Activated T-cell treated with anti-CD3 and anti-CD28 coated beads for 1 hour (primary cell): ENCODE measurements around the gene CACNA1E.
"Not testable (repeated sequence)": the region's sequence is repeated elsewhere in the genome, so short reads cannot be mapped to it uniquely, and the experiment has no call there.

Experiments used
- DNase-seq: peaks from one replicate; pipeline ENCODE4 v3.0.0-alpha.2; 2020; ENCODE audit warnings: low read depth

The CACNA1E gene

DNA sequence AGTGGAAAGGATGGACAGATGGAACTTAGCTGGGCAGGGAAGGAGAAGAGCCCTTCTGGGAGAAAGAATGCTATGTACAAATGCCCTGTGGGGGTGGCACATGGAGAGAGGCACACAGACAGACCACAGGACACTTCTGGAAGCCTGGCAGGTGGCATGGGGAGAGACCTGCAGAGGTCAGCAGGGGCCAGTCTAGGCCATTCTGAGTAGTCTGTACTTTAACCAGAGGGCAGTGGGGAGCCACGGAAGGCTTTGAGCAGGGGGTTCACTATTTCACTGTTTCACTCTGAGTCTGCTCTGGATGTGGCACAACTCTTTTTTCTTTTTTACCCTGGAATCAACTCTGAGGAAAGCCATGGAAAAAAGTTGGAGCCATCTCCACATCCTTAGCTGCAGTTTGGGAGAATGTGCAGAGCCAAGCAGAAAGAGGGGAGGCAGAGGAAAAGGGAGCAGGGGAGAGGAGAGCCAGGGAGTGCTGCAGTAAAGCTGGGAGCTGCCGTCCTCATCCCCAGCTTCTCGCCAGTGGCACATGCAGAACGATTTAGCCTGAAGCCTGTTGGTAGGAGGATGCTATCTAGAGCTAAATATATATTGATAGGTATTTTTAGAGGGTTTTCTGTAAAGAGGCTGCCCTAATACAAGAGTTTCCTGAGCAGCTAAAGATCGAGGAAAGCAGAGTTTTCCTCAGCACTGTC lies 34.0 kb downstream of the CACNA1E start:
- DNase-seq = no peak

DNA sequence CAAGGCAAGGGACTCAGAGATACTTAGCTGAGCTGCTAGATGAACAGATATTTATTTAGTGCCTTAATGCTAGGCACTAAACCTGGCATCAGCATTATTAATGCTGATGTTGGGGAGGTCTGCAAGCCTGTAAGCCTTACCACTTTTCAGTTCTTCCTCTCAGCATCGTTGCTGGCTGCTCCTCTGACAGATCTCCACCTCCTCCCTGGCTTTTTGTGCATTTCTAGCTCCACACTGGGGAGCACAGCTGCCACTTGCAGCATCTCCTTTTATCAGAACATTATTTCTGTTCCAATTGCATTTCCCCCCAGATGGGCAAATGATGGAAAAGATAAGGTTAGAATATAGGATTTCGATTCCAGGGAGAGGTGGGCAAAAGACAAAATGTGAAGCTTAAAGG lies 34.8 kb downstream of the CACNA1E start:
- no peak for DNase-seq

DNA sequence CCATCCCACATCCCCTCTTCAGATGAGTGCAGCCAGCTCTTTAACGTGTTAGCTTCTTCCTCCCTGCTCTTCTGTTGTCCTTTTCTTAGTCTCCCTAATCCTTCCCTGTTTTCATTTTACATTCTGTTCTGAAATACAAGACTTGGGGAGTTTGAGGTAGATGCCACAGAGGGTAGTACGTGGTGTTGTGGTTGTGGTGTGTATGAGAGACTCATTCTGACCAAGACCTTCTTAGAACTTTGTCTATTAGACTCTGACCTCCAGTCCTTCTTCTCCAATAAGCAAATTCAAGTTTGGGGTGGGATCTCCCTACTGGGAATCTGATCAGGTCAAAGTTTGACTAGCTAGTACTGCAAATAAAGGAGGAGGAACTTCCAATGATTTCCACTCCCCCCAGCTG lies 39.5 kb downstream of the CACNA1E start:
- DNase-seq = no peak

- DNase-seq = no peak
These were observed 41.9 kb downstream of the CACNA1E start for GRCh38 chr1:181525104-181525721.

- DNase-seq = not testable (repeated sequence)
These were observed 44.9 kb downstream of the CACNA1E start for GRCh38 chr1:181528241-181528640.

- no peak for DNase-seq
These were observed 48.1 kb downstream of the CACNA1E start for GRCh38 chr1:181531441-181531840.

DNA sequence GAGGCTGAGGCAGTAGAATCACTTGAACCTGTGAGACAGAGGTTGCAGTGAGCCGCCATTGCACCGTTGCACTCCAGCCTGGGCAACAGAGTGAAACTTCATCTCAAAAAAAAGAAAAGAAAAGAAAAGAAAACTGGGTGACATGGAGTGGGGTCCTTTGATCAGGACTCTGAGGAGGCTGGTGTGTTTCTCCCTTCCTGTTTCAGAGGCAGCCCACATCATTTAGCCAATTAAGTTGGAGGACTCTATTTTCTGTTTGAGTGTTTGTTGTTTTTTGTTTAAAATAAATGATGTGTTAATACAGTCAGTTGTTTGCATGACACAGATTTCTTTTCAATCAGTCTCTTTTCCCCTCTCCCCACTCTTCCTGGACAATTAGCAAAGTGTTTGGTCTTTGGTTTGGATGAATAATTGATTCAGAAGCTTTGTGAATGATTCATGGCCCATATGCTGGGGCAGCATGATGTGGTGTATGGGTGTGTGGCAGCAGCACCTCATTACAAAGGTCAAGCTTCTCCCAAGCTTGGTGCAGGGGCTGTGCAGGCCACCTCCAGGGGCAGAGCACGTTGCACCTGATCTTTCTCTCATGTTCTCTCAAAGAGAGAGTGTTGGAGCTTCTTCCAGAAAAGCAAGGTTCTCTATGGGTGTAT lies 48.8 kb downstream of the CACNA1E start:
- no peak for DNase-seq

GRCh38 chr1:181538836-181539235 lies 55.5 kb downstream of the CACNA1E start:
- no peak for DNase-seq

DNA sequence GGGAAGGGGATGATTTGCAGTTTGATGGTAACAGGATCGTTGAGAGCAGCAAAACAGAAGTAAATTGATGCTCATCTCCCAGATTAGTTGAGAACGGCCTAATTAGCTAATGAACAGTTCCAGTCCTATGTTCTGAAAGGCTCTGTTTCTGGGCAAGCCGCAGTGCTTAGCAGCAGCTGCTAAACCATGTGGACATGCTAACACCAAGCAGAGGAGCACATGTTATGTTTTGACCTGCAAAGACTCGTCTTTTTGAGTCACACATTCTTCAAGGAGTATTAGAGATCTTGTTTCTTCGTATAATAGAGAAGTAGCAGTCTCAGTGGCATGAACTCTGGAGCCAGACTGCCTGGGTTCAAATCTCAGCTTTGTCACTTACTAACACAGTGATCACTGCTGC lies 58.1 kb downstream of the CACNA1E start:
- no peak for DNase-seq

DNA sequence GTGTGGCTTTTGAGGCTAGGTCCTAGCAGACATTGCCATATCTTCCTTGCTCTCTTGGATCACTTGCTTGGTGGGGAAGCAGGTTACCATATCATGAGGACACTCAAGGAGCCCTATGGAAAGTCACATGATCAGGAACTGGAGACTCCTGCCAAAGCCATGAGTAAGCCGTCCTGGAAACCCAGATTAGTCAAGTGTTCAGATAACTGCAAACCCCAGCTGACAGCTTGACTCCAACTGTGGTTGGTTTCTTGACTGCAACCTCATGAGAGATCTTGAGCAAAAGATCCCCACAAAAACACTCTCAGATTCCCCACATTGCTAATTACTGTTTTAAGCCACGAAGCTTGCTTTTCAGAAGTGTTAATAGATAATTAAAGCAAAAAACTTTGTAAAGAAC lies 58.6 kb downstream of the CACNA1E start:
- DNase-seq = no peak

GRCh38 chr1:181542406-181542805 lies 59.1 kb downstream of the CACNA1E start:
- not testable (repeated sequence) for DNase-seq

- DNase-seq = no peak
These were observed 62.1 kb downstream of the CACNA1E start for GRCh38 chr1:181545395-181545794.

GRCh38 chr1:181548497-181548896 lies 65.2 kb downstream of the CACNA1E start:
- DNase-seq = no peak

- no peak for DNase-seq
These were observed 67.9 kb downstream of the CACNA1E start for GRCh38 chr1:181551249-181551648.

DNA sequence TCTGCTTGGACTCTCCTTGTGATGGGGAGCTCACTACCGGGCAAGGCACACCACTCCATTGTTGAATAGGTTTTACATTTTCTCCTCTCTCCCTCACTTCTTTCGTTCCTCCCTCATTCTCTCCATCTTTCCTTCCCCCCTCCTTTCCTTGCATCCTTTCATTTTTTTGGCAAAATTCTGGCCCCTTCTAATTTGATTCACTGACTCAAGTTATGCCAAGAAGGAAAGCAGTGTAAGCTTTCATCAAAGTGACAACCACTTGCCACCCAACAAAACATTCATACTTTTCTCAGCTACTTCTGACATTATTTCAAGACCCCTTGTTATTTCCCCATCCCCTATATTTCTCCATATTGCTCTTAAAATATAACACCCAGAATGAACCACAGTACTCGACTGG lies 68.4 kb downstream of the CACNA1E start:
- no peak for DNase-seq

- no peak for DNase-seq
These were observed 71.1 kb downstream of the CACNA1E start for GRCh38 chr1:181554465-181554864.

GRCh38 chr1:181556631-181557030 lies 73.3 kb downstream of the CACNA1E start:
- DNase-seq = no peak

DNA sequence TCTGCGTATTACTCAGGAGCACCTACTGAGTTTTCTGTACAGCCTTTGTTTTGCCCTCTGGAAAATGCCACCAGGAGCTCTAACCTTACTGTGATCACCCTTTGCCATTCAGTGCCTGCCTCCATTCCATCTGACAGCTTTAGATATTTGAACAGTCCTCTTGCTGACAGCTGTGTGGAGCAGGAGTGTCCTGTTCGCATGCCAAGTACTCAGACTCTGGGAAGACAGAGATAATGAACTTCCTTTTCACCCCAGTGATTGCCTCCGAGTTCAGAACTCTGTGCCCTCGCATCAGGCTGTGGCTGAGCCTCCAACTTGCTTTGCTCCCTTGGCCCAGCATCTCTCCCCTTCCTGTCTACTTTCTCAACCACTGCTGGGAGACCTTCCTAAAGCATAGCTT lies 74.0 kb downstream of the CACNA1E start:
- no peak for DNase-seq

GRCh38 chr1:181558416-181558815 lies 75.1 kb downstream of the CACNA1E start:
- no peak for DNase-seq

DNA sequence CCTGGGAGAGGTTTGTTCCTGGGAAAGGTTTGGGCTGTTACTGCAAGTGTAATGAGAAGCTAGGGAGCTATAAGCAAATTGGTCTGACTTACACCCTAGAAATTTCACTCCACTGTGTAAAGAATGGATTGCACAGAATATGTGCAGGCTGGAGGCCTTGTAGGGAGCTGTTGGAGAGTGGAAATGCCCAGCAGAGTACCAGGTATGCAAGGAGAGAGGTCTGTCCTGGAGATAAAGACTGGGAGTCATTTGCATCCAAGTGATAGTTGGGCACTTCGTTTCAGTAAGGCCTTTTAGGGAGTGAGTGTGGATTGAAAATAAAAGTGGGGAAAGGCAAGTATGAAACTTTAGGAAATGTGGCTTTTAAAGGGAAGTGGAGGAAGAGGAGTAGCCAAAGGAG lies 75.8 kb downstream of the CACNA1E start:
- no peak for DNase-seq

GRCh38 chr1:181562395-181562794 lies 79.1 kb downstream of the CACNA1E start:
- DNase-seq = no peak

- DNase-seq = no peak
These were observed 85.4 kb downstream of the CACNA1E start for GRCh38 chr1:181568736-181569135.

DNA sequence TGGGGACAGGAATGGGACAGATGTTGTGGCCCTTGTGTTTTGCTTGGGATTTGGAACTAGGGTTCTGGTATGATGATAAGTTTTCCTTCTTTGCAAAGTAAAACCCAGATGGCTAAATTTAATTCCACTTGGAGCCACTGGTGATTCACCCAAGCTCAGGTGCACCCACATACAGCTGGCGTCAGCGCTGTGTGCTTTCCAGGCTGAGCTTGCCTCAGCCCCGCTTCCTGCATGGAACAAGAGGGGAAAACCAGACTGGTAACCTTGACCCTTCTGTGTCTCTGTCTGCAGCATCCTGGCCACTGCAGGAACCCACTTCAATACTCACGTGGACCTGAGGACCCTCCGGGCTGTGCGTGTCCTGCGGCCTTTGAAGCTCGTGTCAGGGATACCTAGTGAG lies 94.2 kb downstream of the CACNA1E start:
- no peak for DNase-seq

GRCh38 chr1:181583598-181583997 lies 100.3 kb downstream of the CACNA1E start:
- DNase-seq = no peak
